A172 (cell line): ENCODE data around the gene FTCD. TPM values are rescaled to one million over a fixed set of nuclear protein-coding genes. Genes with fewer than 3 reads are reported as not detected.

Source experiments
- DNase-seq: peaks from one replicate; pipeline ENCODE4 v3.0.0-alpha.2; 2015; ENCODE audit warnings: low spot score
- total RNA-seq: library from RNA; depleted of rRNA; stranded (reverse); fragments of >200 nt; shearing (Covaris generic); gene quantifications from 2 replicates; pipeline ENCODE4 v1.2.3, GENCODE V29; 2014

The FTCD gene
- total RNA-seq, 1 experiment from 2014 or later = 0.45 TPM

DNA sequence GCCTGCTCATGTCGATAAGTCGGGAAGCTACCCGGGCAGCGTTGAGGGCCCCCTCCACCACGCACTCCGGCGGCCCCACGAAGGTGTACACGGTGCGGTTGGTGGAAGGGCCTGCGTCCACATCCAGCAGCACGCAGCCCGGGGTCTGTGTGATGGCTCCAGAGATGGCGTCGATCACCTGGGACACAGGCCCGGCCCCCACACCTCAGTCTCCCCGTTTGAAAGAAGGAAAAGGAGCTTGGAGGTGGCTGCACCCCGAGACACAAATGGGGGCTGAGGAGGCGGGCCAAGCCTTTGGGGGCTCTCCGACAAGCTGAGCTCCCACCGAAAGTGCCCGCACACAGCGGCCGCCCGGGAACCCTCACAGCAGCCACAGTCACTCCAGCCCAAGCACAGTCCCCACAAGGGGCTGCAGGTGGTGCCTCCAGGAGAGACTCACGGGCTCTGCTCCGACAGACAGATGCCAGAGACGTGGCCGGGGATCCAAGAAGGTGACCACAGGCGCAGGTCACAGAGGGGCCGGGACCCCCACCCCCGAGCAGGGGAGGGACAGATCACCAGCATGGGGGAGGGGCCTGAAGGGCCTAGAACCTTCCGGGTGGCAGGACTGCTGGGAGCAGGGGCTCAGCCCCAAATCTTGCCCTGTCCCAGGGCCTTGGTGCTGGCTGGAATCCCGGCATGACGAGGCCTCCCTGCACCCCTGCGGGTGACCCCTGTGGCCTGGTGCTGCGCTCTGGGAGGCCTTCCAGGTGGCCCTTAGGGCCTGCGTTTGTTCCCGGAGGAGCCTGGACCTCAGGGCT, 1.0 kb downstream of the FTCD start:
- no peak for DNase-seq

GRCh38 chr21:46153247-46154154, 1.9 kb downstream of the FTCD start:
- no peak for DNase-seq

DNA sequence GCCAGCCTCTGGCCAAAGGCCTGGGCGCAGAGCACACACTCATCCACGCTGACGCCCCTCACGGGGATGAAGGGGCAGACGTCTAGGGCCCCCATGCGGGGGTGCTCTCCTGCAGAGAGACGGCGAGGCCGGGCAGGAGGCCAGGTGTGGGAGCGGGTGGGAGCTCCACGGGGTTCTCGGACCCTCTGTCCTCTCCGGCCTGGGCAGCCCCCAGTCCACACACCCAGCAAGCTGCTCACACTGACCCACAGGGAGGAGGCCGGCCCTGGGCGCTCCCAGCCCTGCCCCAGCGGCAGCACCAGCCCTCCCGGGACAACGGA, 2.5 kb downstream of the FTCD start:
- DNase-seq = no peak

GRCh38 chr21:46151989-46152926, 3.1 kb downstream of the FTCD start:
- DNase-seq = no peak

GRCh38 chr21:46151261-46151988, 4.0 kb downstream of the FTCD start:
- DNase-seq = no peak

- no peak for DNase-seq
These were observed 4.8 kb downstream of the FTCD start for GRCh38 chr21:46150491-46151121.

- no peak for DNase-seq
These were observed 5.3 kb downstream of the FTCD start for GRCh38 chr21:46150073-46150472.

DNA sequence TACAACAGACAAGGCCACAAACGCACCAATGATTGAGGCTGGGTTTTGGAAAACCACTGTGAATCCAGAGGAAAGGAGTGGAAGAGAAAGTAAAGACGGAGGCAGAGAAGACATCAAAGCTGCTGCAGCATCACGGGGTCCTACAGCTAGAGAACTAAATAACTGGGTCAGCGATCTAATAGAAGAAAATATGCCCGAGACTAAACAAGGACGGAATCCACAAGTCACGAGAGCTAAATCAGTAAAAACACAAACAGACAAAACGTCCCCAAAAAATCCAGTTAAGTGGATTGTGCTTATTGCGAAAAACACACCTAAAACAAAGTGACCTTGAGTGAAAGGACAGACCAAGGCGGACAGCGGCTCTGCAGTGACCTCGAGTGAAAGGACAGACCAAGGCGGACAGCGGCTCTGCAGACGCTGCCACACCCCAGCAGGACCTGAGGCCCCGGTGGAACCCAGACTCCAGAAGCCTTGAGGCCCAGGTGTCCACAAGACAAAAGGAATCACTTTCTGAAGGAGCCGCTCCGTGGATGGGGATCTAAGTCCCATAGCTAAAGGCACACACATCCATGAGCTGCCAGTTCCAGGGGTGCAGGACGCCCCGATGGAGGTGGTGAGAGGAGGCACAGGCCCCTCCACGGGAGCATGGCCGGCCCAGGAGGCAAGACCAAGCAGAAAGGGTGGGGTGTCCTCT, 6.0 kb downstream of the FTCD start:
- DNase-seq = no peak

DNA sequence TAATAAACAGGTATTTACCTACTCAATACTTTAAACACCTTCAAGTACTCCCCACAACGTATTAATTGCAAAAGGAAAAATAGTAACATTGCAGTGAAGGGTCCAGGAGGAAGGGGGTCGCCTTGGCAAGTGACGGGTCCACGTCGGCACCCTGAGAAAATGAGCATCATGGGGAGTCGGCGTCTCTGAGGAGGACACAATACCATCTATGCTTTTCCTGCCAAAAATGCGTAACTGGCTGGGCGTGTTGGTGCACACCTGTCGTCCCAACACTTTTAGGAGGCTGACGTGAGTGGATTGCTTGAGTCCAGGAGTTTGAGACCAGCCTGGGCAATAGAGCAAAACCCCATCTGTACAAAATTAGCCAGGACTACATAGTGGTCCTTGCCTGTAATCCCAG, 7.3 kb downstream of the FTCD start:
- no peak for DNase-seq

GRCh38 chr21:46147429-46147828, 8.0 kb downstream of the FTCD start:
- peak; percentile 33 for DNase-seq

DNA sequence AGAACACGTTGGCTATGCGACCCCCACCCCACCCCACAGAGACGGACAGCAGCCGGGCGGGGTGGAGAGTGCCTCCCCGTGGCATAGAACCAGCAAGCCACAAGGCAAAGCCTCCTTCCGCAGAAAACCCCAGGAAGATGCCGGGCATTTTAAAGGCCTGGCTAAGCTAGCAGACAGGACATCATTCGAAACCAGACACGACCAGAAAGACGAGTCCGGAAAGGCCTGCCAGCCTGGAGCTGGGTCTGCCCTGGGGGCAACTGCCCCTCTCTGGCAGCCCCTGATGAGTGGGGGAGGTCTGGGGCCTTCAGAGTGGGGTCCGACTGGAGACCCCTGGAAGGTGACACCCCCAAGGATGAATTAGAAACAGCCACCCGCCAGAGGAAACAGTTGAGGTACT, 8.5 kb downstream of the FTCD start:
- no peak for DNase-seq

DNA sequence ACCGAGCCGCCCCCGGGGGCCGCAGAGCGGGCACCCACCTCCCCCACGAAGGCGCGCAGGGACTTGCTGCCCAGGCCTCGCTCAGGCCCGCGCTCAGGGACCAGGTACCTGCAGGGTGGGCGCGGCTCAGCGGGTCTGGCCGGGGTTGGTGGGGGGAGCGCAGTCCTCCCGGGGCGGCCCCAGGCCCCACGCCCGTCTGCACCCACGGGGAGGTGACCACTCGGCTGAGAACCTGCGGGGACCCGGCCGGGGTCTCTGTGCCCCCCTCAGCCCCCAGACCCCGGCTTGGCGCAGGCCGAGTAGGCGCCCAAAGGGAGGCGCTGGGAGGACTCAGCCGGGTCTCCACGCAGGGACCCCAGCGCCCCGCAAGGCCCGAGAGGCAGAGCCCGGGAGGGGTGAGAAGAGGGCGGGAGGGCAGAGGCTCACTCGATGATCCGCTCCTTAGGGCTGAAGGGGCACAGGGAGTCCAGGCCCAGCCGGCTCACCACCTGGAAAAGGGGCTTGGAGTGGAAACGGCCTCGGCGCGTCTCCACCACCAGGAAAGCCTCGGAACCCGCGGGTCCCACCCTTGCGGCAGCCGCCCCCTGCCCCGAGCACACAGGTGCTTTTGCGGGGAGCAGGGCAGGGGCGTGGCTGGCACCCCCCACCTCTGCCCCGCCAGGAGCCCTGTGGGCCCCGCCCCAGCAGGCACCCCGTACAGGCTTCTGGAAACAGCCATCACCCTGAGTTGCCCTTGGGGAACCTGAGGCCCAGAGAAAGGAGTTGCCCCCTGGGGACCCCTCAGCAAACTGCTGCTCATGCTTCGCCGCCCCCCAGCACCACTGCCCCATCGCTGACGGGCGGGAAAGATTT, 9.3 kb downstream of the FTCD start:
- DNase-seq = no peak

- no peak for DNase-seq
These were observed 10.1 kb downstream of the FTCD start for GRCh38 chr21:46145159-46145839.

DNA sequence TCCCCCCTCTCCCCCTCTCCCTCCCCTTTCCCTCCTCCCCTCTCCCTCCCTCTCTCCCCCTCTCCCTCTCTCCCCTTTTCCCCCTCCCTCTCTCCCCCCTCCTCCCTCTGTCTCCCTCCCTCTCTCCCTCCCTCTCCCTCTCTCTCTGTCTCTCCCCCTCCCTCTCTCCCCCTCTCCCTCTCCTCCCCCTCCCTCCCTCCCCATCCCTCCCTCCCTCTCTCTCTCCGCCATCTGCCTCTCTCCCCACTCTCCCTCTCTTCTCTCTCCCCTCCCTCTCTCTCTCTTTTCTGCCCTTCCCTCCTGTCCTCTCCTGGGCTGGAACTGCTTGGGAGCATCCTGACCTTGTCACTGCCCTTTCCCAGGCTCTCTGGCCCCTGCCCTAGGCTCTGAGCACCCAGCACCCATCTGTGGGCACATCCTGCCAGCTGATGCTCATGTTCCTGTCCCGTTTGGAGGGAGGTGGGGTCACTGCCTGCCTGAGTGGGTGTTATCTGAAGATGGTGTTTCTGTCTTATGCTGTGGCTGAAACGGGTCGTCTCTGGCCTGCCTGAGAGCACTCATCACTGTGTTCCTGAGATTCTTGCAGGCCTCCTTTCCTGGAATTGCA, 10.8 kb downstream of the FTCD start:
- no peak for DNase-seq

- DNase-seq = no peak
These were observed 12.6 kb downstream of the FTCD start for GRCh38 chr21:46142582-46143473.

- no peak for DNase-seq
These were observed 13.4 kb downstream of the FTCD start for GRCh38 chr21:46141767-46142581.
